Globus pallidus (tissue), 1 donor: ENCODE measurements around the gene SEMA4B.
"Not testable (repeated sequence)": the region's sequence is repeated elsewhere in the genome, so short reads cannot be mapped to it uniquely, and the experiment has no call there.

Source experiments
- DNase-seq: peaks from one replicate; pipeline ENCODE4 v3.0.0-alpha.2; 2015; ENCODE audit warnings: low spot score

Gene SEMA4B

GRCh38 chr15:90184119-90184785, 16.9 kb upstream of the SEMA4B start:
- peak; percentile 48 for DNase-seq

- DNase-seq, result peak; percentile 56
These were observed 16.1 kb upstream of the SEMA4B start for GRCh38 chr15:90184786-90185704.

GRCh38 chr15:90187257-90187868, 13.8 kb upstream of the SEMA4B start:
- no peak for DNase-seq

GRCh38 chr15:90188065-90188464, 13.1 kb upstream of the SEMA4B start:
- not testable (repeated sequence) for DNase-seq

GRCh38 chr15:90188914-90189748, 12.0 kb upstream of the SEMA4B start:
- DNase-seq, result no peak

GRCh38 chr15:90189781-90190467, 11.2 kb upstream of the SEMA4B start:
- no peak for DNase-seq

GRCh38 chr15:90190606-90191343, 10.4 kb upstream of the SEMA4B start:
- no peak for DNase-seq

GRCh38 chr15:90191344-90191687, 9.8 kb upstream of the SEMA4B start:
- peak; percentile 31 for DNase-seq

- peak; percentile 87 for DNase-seq
These were observed 9.2 kb upstream of the SEMA4B start for GRCh38 chr15:90191794-90192509.

- DNase-seq, result peak; percentile 57
These were observed 8.0 kb upstream of the SEMA4B start for GRCh38 chr15:90192961-90193786.

GRCh38 chr15:90194655-90195054, 6.5 kb upstream of the SEMA4B start:
- DNase-seq, result no peak

GRCh38 chr15:90200534-90201129, 498 bp upstream of the SEMA4B start:
- DNase-seq, result peak; percentile 44

- no peak for DNase-seq
These were observed 830 bp downstream of the SEMA4B start for GRCh38 chr15:90201944-90202375.

- no peak for DNase-seq
These were observed 1.8 kb downstream of the SEMA4B start for GRCh38 chr15:90202929-90203328.

GRCh38 chr15:90203473-90203872, 2.3 kb downstream of the SEMA4B start:
- DNase-seq, result no peak

GRCh38 chr15:90203922-90204321, 2.8 kb downstream of the SEMA4B start:
- DNase-seq, result no peak

- DNase-seq, result peak; percentile 42
These were observed 4.1 kb downstream of the SEMA4B start for GRCh38 chr15:90205050-90205848.

GRCh38 chr15:90205886-90206285, 4.8 kb downstream of the SEMA4B start:
- no peak for DNase-seq
